ENCODE results near the gene MYO16.
"Not testable (repeated sequence)": the region's sequence is repeated elsewhere in the genome, so short reads cannot be mapped to it uniquely, and the experiment has no call there.

MYO16 gene

DNA sequence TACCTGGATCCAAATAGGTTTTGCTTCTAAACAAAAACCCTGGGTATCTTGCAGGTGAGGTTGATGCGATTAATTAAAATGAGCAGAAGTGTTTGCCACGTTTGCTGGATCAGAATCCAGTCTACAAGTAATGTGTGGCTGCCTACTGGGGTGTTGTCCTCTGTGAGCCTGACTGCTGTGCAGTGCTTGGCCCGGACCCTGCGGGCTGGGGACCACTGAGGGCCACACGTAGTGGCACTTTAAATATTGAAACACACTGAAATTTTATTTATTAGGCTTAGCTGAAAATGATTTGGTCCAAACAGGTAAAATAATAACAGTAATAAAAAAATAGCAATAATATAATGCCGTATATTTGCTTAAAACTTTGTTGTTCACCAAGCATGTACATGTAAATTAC is 338.0 kb downstream of the MYO16 start:
- Mint-ChIP-seq H3K27me3 (peaks cover 2% of the 10 kb centered on the region), H3K36me3 (no peaks in the 10 kb centered on the region), H3K27ac (no peak overlapping the region), H3K9me3 (no peaks in the 10 kb centered on the region), H3K4me1 (no peaks in the 10 kb centered on the region), H3K4me3 (no peak overlapping the region)
- DNase-seq (ENCODE audit: low spot score in 2 of 2) (no peak), ATAC-seq (ENCODE audit: low read depth) (no peak)

GRCh38 chr13:108968566-108968965 is 339.2 kb downstream of the MYO16 start:
- Mint-ChIP-seq H3K9me3 (no peaks in the 10 kb centered on the region), H3K27ac (no peak overlapping the region), H3K4me1 (no peaks in the 10 kb centered on the region), H3K27me3 (peaks cover 2% of the 10 kb centered on the region), H3K4me3 (no peak overlapping the region), H3K36me3 (no peaks in the 10 kb centered on the region)
- ATAC-seq (ENCODE audit: low read depth) (no peak), DNase-seq (ENCODE audit: low spot score in 2 of 2) (no peak)

DNA sequence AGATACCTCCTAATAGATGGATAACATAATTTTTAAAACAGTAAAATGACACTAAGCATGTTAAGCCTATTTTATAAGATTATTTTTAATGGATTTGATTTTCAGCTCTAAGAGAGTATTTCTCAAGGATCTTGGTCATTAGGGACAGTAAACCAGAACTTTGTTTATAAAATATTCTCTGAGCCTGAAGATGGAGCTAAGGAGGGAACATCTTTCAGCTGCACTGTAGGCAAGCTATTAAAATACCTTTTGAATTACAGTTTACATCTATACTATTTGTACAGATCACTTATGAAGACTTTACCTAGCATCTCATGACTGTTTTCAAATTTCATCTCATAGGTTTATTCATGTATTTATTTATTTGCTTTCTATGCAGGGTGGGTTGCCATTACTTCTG is 345.3 kb downstream of the MYO16 start:
- DNase-seq (ENCODE audit: low spot score in 2 of 2) (no peak), ATAC-seq (ENCODE audit: low read depth) (no peak)
- Mint-ChIP-seq H3K27me3 (no peaks in the 10 kb centered on the region), H3K36me3 (no peaks in the 10 kb centered on the region), H3K4me3 (no peak overlapping the region), H3K27ac (no peak overlapping the region), H3K9me3 (no peaks in the 10 kb centered on the region), H3K4me1 (no peaks in the 10 kb centered on the region)

DNA sequence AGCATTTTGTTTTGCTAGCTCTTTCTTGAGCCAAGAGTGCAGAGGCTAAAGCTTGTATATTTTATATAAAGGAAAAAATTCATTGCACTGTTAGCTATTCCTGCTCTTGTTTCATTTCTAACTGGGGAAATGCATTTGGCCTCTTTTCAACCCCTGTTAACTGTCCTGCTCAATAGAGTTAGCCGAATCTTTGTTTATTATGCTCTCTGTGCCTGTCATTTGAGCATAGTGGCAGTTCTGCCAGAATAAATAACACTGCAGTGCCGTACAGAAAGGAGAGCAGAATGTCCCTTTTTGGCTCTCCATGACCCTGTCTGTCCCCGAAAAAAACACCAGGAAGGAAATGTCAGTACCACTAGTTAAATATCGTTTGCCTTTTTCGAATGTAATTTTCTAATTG is 350.8 kb downstream of the MYO16 start:
- ATAC-seq (ENCODE audit: low read depth) (no peak), DNase-seq (ENCODE audit: low spot score in 2 of 2) (no peak)
- Mint-ChIP-seq H3K36me3 (no peaks in the 10 kb centered on the region), H3K4me3 (no peak overlapping the region), H3K27ac (no peak overlapping the region), H3K9me3 (no peaks in the 10 kb centered on the region), H3K4me1 (no peaks in the 10 kb centered on the region), H3K27me3 (peaks cover 3% of the 10 kb centered on the region)

DNA sequence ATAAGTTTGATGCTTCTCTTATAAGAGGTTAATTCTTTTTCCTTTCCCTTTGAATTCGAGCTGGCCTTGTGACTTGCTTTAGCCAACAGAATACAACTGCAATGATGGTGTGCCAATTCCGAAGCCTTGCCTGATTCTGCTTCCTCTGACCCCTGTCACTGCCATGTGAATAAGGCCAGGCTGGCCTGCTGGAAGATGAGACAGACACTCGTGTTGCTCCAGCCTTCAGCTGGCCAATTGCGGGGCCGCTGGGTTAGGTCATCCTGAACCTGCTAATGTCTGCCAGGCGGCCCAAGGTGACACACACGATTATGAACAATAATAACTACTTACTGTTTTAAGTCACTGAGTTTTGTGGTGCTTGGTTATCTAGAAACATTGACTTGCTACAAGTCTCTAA is 352.0 kb downstream of the MYO16 start:
- Mint-ChIP-seq H3K4me3 (no peak overlapping the region), H3K4me1 (no peaks in the 10 kb centered on the region), H3K27me3 (peaks cover 5% of the 10 kb centered on the region), H3K27ac (no peak overlapping the region), H3K36me3 (no peaks in the 10 kb centered on the region), H3K9me3 (no peaks in the 10 kb centered on the region)
- DNase-seq (ENCODE audit: low spot score in 2 of 2): no peak
- no peak for ATAC-seq (ENCODE audit: low read depth)

- no peaks in the 10 kb centered on the region for H3K36me3 Mint-ChIP-seq
- DNase-seq (ENCODE audit: low spot score in 2 of 2) (no peak), ATAC-seq (ENCODE audit: low read depth) (no peak)
- H3K27ac Mint-ChIP-seq: no peak overlapping the region
- no peaks in the 10 kb centered on the region for H3K9me3 Mint-ChIP-seq
- H3K27me3 Mint-ChIP-seq: peaks cover 5% of the 10 kb centered on the region
- H3K4me1 Mint-ChIP-seq: no peaks in the 10 kb centered on the region
- H3K4me3 Mint-ChIP-seq: no peak overlapping the region
Observed at GRCh38 chr13:108983273-108983672, 353.9 kb downstream of the MYO16 start.

DNA sequence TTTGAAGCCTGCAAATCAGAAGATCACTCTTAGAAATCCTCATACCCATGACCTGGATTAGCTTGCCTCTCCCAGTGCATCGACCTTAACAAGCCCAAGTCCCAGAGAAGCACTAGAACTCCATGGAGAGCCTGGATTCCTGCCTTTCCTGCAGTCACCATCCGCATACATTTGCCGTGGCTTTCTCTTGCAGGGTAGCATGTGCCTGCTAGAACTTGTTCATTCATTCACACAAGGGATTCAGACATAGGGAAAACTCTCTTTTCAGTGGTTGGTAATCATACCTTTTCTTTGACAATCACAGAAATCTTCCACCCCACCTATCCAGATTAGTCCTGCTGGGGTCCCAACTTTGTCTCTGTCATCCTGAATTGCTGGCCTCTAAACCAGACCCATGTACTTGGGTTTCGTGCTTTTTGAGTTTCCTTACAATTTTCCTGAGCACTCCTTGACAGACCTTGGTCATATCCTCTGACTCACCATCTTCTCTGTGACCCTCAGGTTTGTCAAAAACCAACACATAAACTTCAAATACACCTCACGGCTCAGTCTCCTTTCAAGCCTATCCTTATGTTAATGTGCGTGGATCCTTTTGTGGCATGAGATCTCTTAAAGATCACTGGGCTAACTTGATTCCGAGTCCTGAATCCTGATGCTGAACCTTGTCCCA is 355.0 kb downstream of the MYO16 start:
- no peak overlapping the region for H3K4me3 Mint-ChIP-seq
- H3K9me3 Mint-ChIP-seq: no peaks in the 10 kb centered on the region
- H3K36me3 Mint-ChIP-seq: no peaks in the 10 kb centered on the region
- H3K4me1 Mint-ChIP-seq: no peaks in the 10 kb centered on the region
- DNase-seq (ENCODE audit: low spot score in 2 of 2) (no peak), ATAC-seq (ENCODE audit: low read depth) (no peak)
- H3K27ac Mint-ChIP-seq: no peak overlapping the region
- H3K27me3 Mint-ChIP-seq: peaks cover 7% of the 10 kb centered on the region

- Mint-ChIP-seq H3K36me3 (no peaks in the 10 kb centered on the region), H3K4me1 (no peaks in the 10 kb centered on the region), H3K27me3 (peaks cover 7% of the 10 kb centered on the region), H3K9me3 (no peaks in the 10 kb centered on the region), H3K27ac (no peak overlapping the region), H3K4me3 (no peak overlapping the region)
- no peak for DNase-seq (ENCODE audit: low spot score in 2 of 2)
- no peak for ATAC-seq (ENCODE audit: low read depth)
Observed at GRCh38 chr13:108985166-108985565, 355.8 kb downstream of the MYO16 start.

DNA sequence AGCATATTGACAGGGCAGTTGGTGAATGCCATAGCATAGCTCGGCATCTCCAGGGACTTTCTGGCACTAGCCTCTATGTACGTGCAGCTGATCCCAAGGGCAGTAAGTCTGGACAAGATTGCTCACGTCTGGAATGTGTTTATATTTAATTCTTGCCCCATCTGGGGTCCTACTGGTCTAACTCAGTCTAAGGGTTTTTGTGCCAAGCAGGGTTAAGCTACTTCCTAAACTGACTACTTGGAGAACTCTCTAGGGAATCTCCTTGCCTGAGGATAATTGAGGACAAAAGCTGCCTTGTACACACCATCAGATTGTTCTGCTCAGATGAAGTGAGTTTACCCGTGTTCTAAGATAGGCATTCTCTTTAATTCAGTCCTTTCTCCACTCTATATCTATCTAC is 358.1 kb downstream of the MYO16 start:
- Mint-ChIP-seq H3K27me3 (peaks cover 5% of the 10 kb centered on the region), H3K36me3 (no peaks in the 10 kb centered on the region), H3K9me3 (no peaks in the 10 kb centered on the region), H3K4me3 (no peak overlapping the region), H3K4me1 (no peaks in the 10 kb centered on the region), H3K27ac (no peak overlapping the region)
- DNase-seq (ENCODE audit: low spot score in 2 of 2) (no peak), ATAC-seq (ENCODE audit: low read depth) (no peak)

GRCh38 chr13:108987944-108988343 is 358.5 kb downstream of the MYO16 start:
- H3K36me3 Mint-ChIP-seq: no peaks in the 10 kb centered on the region
- H3K4me1 Mint-ChIP-seq: no peaks in the 10 kb centered on the region
- no peak overlapping the region for H3K4me3 Mint-ChIP-seq
- H3K9me3 Mint-ChIP-seq: no peaks in the 10 kb centered on the region
- DNase-seq (ENCODE audit: low spot score in 2 of 2) (no peak), ATAC-seq (ENCODE audit: low read depth) (no peak)
- no peak overlapping the region for H3K27ac Mint-ChIP-seq
- H3K27me3 Mint-ChIP-seq: peaks cover 5% of the 10 kb centered on the region

GRCh38 chr13:108991416-108991815 is 362.0 kb downstream of the MYO16 start:
- H3K27me3 Mint-ChIP-seq; H3K27ac Mint-ChIP-seq; H3K9me3 Mint-ChIP-seq; DNase-seq (ENCODE audit: low spot score in 2 of 2); H3K36me3 Mint-ChIP-seq; H3K4me3 Mint-ChIP-seq; ATAC-seq (ENCODE audit: low read depth); H3K4me1 Mint-ChIP-seq: not testable (repeated sequence)

DNA sequence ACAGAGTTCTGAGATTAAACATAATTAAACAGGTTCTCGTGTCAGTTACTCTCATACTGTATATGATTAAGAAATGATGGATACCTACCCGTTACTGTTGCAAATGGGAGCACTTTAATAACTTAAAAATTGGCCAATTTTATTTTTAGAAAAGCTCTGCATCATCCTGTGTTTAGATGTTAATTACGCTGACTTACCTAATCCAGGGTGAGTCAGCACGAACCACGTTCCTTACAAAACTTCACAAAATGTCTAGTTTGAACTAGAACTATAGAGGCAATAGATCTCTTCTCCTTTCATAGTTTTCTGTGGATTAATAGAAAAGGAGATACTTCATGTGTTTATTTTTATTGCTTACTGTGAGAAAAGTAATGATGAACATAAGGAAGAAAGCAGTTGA is 363.9 kb downstream of the MYO16 start:
- DNase-seq (ENCODE audit: low spot score in 2 of 2) (no peak), ATAC-seq (ENCODE audit: low read depth) (no peak)
- Mint-ChIP-seq H3K36me3 (no peaks in the 10 kb centered on the region), H3K4me3 (no peak overlapping the region), H3K27ac (no peak overlapping the region), H3K27me3 (peaks cover 4% of the 10 kb centered on the region), H3K4me1 (no peaks in the 10 kb centered on the region), H3K9me3 (peaks cover 2% of the 10 kb centered on the region)

GRCh38 chr13:108996430-108996829 is 367.0 kb downstream of the MYO16 start:
- DNase-seq (ENCODE audit: low spot score in 2 of 2): no peak
- ATAC-seq (ENCODE audit: low read depth): no peak
- Mint-ChIP-seq H3K27me3 (peaks cover 1% of the 10 kb centered on the region), H3K27ac (no peak overlapping the region), H3K36me3 (no peaks in the 10 kb centered on the region), H3K9me3 (peaks cover 2% of the 10 kb centered on the region), H3K4me3 (no peak overlapping the region), H3K4me1 (no peaks in the 10 kb centered on the region)

DNA sequence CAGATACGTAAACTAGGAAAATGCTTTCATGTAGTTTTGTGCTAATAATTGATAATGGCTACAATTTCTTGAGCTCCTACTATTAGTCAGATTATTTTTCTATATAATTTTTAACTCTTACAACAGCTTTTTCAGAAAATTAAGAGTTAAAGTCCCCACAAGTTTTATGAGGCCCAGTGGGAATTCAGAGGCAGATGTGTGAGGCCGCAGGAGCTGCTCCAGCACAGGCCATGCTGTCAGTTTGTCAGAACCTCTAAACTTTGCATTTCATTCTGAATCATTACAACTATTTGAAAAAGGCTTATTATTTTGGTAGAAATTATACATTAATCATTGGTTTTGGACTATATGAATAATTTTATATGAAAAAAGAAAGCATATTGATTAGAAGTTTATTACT is 370.8 kb downstream of the MYO16 start:
- Mint-ChIP-seq H3K36me3 (no peaks in the 10 kb centered on the region), H3K4me3 (no peak overlapping the region), H3K27ac (no peak overlapping the region), H3K4me1 (no peaks in the 10 kb centered on the region), H3K27me3 (peaks cover 1% of the 10 kb centered on the region), H3K9me3 (peaks cover 2% of the 10 kb centered on the region)
- ATAC-seq (ENCODE audit: low read depth): no peak
- no peak for DNase-seq (ENCODE audit: low spot score in 2 of 2)

DNA sequence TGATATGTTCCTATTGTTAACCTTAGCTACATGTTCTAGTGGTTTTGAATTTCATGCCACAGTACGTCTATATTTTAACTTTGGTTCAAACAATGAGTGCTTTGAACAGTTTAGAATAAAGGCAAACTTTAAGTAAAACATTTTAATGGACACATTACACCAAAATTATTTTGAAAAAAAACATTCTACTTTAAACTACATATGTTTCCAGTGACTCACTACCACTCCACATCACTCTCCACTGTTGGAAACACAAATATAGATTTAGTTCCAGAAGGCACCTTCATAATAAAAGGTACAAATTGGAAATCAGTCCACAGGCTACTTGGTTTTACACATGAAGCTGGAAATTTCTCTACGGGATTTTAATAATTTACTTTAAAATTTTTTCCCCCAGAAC is 373.5 kb downstream of the MYO16 start:
- Mint-ChIP-seq H3K4me3 (no peak overlapping the region), H3K27ac (no peak overlapping the region), H3K4me1 (no peaks in the 10 kb centered on the region), H3K9me3 (peaks cover 2% of the 10 kb centered on the region), H3K27me3 (no peaks in the 10 kb centered on the region), H3K36me3 (no peaks in the 10 kb centered on the region)
- DNase-seq (ENCODE audit: low spot score in 2 of 2) (no peak), ATAC-seq (ENCODE audit: low read depth) (no peak)
